H1 (cell line): Measurements from ENCODE around the gene ELFN2.

Source experiments
- POLR2A ChIP-seq, 2 experiments: IDR thresholded peaks; 1 replicate in 1 of 2; 2 replicates in 1 of 2; pipeline ENCODE4 v1.6.1; 2011; ENCODE audit warnings: low read depth in 2 of 2, low read length in 2 of 2, mild to moderate bottlenecking in 2 of 2; ENCODE audit errors: control extremely low read depth in 1 of 2
- SRF ChIP-seq: IDR thresholded peaks from 2 replicates; pipeline ENCODE4 v1.6.1; 2011; ENCODE audit warnings: mild to moderate bottlenecking, low read depth, low read length, moderate library complexity
- ZNF274 ChIP-seq: IDR thresholded peaks from 2 replicates; pipeline ENCODE4 v1.7.0; 2012; ENCODE audit warnings: low read length, borderline replicate concordance; ENCODE audit errors: extremely low read depth
- TF ChIP-seq, protein P1 (sequence below), 3 experiments: IDR thresholded peaks; 1 replicate in 2 of 3; 2 replicates in 1 of 3; pipeline versions ENCODE4 v1.5.1 to v1.6.1; 2011; ENCODE audit warnings: low read length in 3 of 3, mild to moderate bottlenecking in 3 of 3, inconsistent platforms in 2 of 3, low read depth in 1 of 3, moderate library complexity in 1 of 3; ENCODE audit not compliant: insufficient read depth in 1 of 3; ENCODE audit errors: control extremely low read depth in 1 of 3

DNA sequence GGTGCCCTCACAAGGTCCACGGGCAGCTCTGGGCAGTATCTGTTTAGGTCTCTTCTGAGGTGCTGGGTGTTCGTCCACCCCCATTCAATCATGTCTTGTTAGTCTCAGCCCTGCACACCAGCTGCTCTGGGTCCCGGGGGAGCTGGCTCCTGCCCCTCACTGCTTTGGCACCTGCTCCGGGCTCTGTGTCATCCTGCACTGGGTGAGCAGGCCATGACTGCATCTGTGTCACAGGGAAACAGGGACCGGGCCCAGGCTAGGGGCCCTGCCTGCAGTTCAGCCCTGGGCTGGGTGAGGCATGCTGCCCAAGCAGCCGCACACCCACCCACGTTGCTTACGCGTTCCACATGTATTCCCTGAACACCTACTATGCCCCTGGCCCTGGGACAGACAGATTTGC is 43.9 kb downstream of the ELFN2 start:
- TF ChIP-seq, protein P1, sequence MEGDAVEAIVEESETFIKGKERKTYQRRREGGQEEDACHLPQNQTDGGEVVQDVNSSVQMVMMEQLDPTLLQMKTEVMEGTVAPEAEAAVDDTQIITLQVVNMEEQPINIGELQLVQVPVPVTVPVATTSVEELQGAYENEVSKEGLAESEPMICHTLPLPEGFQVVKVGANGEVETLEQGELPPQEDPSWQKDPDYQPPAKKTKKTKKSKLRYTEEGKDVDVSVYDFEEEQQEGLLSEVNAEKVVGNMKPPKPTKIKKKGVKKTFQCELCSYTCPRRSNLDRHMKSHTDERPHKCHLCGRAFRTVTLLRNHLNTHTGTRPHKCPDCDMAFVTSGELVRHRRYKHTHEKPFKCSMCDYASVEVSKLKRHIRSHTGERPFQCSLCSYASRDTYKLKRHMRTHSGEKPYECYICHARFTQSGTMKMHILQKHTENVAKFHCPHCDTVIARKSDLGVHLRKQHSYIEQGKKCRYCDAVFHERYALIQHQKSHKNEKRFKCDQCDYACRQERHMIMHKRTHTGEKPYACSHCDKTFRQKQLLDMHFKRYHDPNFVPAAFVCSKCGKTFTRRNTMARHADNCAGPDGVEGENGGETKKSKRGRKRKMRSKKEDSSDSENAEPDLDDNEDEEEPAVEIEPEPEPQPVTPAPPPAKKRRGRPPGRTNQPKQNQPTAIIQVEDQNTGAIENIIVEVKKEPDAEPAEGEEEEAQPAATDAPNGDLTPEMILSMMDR (IDR thresholded peaks at IDR 0.05; ENCODE audit: control extremely low read depth in 1 of 3, insufficient read depth in 1 of 3, low read depth in 1 of 3, low read length in 3 of 3): no peak
- TF ChIP-seq POLR2A (IDR thresholded peaks at IDR 0.05; ENCODE audit: control extremely low read depth in 1 of 2, low read depth in 2 of 2, low read length in 2 of 2): no peak
- TF ChIP-seq ZNF274: no peak
- TF ChIP-seq SRF: no peak
